ENCODE data around the gene LCMT1.

DNA sequence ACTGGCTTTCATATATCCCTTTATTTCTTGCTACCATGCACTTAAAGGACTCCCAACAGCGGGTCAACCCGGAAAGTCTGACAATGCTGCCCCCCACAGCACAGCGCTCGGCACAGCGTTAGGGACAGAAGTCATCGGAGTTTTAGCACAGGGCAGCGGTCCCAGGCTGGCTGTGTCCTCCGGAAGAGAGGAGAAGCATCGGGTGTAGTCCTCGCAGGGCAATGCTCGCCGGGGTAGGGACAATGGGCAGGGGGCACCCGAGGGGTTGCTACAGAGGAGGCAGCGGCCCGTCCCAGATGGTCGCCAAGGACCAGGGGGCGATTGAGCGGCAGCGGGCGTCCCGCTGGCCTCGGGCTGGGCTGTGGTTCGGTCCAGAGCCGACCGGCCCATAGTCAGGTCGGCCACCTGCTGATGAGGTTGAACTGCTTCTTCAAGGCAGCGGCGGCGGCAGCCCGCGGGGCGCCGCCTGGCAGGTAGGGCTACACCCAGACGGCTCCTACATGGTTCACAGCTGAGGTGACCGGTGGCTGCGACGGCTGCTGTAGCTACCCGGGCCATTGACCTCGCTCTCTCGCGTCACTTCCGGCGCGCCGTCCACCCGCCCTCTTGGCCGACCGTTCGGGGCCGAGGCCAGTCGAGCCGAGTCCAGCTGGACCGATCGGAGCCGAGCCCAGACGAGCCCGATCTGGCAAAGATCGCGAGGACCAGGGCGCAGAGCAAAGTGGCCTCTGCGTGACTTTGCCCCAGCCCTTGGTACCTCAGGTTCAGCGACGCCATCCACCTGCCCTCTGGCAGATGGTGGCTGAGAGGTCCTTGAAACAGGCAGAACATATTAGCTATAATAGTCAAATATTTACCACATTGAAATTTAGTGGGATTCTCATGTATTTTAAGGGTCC, 4.7 kb upstream of the LCMT1 start:
- TF ChIP-seq, protein P1, sequence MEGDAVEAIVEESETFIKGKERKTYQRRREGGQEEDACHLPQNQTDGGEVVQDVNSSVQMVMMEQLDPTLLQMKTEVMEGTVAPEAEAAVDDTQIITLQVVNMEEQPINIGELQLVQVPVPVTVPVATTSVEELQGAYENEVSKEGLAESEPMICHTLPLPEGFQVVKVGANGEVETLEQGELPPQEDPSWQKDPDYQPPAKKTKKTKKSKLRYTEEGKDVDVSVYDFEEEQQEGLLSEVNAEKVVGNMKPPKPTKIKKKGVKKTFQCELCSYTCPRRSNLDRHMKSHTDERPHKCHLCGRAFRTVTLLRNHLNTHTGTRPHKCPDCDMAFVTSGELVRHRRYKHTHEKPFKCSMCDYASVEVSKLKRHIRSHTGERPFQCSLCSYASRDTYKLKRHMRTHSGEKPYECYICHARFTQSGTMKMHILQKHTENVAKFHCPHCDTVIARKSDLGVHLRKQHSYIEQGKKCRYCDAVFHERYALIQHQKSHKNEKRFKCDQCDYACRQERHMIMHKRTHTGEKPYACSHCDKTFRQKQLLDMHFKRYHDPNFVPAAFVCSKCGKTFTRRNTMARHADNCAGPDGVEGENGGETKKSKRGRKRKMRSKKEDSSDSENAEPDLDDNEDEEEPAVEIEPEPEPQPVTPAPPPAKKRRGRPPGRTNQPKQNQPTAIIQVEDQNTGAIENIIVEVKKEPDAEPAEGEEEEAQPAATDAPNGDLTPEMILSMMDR (IDR thresholded peaks at IDR 0.05; ENCODE audit: borderline replicate concordance, extremely low read depth, low read length, poor library complexity, severe bottlenecking) = no peak
- no peak for TF ChIP-seq EZH2 (IDR thresholded peaks at IDR 0.05; ENCODE audit: borderline replicate concordance, low read depth, low read length, severe bottlenecking)
